GM18873 (cell line): Measurements from ENCODE around the gene ZNF124.

ENCODE experiments used
- ATAC-seq: cut with Tn5 transposase; IDR thresholded peaks from one replicate; pipeline ENCODE4 v1.9.1; 2021; ENCODE audit warnings: mild to moderate bottlenecking, moderate library complexity, moderate number of reproducible peaks; ENCODE audit not compliant: unreplicated experiment, low FRiP score

ZNF124 gene

DNA sequence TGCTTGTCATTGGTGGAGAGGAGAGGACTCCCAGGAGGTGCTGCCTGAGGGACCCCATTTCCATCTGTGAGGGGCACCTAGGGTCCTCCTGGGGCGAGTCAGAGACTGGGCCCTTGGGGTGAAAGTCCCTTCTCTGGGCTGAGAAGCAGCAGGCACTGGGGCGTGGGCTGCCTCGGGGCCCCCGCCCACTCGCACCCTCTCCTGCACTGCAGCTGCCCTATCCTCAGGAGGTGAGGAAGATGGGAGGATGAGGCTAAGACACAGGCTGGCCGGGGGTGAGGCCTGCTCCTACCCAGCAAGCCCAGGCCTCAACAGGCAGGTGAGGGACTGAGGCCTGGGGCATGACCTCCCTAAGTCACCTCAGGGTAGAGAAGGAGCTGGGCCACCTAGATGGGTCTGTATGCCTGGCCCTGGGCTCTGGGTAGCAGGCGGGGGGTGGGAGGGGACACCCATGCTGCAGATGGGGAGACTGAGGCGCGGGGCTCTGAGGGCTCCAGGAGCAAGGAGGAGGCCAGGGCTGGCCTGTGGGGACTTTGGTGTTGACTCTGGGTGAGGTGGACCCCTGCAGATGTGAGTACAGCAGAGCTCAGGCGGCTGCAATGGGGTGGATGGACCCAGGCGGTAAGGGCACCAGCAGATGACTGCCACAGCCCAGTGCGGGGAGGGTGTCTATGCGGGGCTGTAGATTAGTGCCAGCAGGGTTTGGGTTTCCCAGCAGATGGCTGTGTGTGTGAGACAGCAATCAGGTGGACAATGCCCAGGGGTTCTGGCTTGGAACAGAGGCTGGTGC, 57.3 kb downstream of the ZNF124 start:
- ATAC-seq: no peak

DNA sequence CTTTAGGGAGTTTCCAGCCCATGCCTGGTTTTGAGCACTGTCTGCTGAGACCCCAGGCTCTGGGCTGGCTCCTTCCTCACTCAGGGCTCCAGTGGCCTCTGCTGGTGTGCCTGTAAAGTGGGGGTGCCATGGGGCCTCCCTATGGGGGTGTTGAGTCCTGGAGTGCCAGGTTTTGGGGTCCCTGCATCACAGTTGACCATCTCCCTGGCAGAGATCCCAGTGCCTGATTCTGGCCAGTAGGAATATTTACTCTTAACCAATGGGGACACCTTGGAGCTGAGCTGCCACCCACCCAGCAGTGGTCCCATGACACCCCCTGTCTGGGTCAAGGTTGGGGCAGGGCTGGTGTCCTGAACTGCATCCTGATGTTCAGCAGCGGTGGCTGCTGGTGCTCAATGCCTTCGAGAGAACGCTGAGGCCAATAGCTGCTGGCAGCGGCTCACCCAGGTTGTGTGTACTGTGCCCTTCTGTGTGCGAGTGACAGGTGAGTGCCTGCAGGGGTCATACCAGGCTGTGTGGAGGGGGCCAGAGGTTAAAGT, 58.0 kb downstream of the ZNF124 start:
- ATAC-seq: no peak

DNA sequence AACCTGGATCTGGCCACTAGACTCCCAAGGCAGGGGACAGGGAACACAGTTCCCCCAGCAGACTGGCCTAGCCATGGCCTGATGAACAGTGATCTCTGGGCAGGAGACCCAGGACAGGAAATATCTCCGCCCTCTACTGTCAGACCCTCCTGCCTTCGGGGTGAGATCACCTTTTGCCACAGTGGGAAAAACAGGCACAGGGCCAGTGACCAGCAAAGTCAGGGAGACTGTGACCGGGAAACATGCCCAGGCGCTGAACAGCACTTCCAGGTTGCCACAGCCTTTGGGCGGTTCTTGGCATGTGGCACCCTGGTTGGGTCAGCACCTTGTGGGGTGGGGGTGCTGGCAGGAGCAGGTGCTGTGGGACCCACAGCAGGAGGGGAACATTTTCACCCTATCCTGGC, 58.7 kb downstream of the ZNF124 start:
- ATAC-seq: no peak

DNA sequence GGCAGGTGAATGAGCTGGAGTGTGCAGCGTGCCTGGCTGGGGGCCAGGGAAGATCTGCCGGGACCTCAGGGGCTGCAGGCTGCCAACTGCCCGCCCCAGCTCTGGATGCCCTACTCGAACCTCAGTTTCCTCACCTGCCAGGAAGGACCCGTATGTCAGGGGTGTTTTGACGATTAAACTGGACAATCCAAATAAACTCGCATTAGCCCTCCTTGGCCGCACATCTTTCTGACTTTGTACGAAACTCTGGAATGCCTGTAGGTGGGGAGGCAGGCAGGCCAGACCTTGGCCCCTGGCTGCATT, 59.4 kb downstream of the ZNF124 start:
- ATAC-seq: no peak

DNA sequence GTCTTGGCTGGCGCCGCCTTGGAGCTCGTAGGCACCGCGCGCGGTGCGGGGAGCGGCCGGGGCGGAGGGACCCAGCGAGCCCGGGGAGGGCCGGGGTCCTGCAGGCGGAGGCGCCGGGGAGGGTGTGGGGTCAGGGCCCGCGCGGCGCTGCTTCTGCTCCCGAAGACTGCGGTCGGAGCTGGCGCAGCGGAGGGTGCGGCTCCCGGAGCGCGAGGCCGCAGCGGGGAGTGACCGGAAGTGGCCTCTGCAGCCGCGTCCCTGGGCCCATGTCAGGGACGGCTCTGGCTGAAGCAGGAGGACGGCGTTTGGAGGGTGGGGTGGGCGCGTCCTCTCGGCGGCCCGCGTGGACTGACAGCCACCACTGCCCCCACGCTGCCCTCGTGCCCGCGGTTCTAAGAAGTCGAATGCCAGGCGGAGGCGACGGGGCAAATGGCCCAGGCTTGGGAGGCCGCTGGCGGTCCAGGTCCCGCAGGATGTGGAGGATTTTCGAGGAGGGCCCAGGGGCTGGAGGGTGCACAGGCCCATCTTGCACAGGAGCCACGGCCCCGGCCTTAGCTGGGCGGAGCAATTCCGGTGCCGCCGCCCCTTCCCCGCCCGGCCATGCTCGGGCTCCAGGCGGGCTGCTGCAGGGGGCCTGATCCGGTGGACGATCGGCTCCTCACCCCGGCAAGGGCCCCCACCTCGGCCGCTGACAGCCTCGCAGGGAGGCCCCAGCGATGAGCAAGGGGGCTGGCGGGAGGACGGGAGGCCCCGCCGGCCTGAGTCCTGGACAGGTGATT, 59.9 kb downstream of the ZNF124 start:
- no peak for ATAC-seq

DNA sequence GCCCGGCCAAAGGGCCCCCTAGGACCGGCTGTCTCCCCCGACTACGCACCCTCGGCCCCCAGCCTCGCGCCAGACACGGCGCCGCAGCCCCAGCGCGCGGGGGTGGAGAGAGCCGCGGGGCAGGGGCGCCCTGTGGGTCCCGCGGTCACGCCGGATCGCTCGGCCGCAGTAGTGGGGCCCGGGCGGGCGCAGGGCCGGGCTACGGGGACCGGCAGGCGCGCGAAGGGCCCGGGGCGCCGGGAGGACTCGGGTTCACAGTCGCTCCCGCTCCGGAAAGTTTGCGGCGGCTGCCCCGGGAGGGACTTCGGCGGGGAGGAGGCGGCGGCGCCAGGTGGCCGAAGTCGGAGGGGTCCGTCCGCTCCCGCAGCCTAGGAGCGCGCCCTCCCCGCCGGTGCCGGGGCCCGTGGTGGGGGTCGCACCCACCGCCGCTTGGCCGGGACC, 60.5 kb downstream of the ZNF124 start:
- ATAC-seq: no peak

DNA sequence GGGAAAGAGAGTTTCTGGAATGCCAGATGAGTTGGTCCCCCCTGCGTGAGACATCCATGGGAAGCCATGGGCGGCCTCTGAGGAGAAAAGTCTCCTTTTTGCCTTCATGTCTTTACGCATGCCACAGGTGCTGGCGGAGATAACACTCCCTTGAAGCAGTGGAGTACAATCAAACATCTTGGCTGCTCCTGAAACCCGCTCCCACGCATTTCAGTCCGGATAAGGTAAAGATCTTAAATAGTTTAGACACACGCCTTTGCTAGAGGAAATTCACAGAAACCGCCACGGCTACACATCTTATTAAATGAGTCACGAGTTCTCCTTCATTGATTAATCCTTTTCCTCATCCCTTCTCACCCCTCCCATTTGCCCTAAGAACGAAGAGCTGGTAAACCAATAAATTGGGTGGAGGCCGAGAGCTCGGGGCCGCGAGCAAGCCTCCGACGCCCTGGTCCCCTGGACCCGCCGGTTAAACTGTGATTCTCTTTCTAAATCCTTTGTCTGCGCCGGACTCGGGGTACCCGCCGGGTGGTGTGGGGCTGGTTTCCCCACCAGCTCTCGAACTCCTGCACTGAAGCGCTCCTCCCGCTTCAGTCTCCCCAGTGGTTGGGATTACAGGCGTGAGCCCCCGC, 61.1 kb downstream of the ZNF124 start:
- ATAC-seq: no peak

DNA sequence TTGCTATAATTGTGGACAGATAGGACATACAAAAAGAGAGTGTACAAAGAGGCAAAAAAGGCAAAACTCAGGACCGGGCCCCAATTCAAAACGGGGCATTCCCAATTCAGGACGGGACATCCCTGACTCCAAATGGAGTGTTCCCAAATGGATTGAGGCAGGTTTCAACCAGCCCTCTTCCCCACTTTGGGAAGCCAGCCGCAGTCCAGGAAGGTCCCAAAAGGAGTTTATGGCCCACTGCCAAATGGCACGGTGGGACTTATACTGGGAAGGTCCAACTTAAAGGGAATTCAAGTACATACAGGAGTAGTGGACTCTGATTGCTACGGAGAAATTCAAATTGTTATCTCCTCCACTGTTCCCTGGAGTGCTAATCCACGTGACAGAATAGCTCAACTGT, 64.1 kb downstream of the ZNF124 start:
- ATAC-seq: no peak

DNA sequence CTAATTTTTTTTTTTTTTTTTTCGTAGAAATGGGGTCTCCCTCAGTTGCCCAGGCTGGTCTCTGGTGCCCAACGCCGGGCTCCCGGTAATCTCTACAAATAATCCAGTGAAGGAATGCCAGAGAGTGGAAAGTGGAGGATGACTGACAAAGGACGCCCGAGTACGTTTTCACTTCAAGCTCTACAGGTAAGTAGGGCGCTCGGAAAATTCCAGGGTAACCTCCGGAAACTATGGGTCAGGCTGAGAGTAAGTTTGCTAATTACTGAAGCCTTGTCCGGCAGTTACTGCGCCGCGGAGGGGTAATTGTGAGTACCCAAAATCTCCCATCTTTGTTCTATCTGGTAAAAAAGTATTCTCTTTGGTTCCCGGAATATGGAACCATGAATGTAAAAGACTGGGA, 65.9 kb downstream of the ZNF124 start:
- ATAC-seq: no peak
